ENCODE data around the gene PCNX4. TPM values are rescaled to one million over a fixed set of nuclear protein-coding genes. Genes with fewer than 3 reads are reported as not detected.

The PCNX4 gene
- total RNA-seq, 1 donor from 2014 or later: 80.6 TPM

DNA sequence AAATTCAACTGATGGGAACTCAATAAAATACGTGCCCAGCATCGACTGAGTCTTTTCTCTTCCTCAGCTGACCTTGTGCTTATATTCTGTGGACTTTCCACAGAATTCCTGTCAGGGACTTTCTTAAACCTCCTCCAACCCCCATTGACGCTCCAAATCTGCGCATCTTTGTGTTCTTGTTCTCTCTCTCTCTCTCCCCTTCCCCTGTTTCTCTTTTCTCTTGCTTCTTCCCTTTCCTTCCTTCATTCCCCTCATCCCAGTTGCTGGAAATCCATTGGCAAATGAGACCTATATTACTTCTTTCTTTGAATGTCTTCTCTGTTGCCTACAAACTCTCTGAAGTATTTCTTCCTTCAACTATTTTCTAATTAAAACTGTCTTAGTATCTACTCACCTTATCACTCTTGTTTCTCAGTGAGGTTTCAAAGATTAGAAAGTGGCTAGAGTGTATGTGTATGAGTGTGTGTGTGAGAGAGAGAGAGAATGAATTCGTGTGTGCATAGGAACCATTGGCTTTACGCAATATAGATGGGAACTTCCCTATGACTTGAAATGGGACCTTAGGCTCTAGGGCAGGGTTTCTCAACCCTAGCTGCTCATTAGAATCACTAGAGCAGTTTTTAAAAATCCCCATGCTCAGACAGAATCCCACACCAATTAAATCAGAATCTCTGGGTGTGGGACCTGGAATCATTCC, 115.3 kb downstream of the PCNX4 start:
- Mint-ChIP-seq H3K27me3 (ENCODE audit: unreplicated experiment) (no peaks in the 10 kb centered on the region), H3K36me3 (ENCODE audit: unreplicated experiment) (no peaks in the 10 kb centered on the region), H3K9me3 (ENCODE audit: unreplicated experiment) (peaks cover 2% of the 10 kb centered on the region), H3K27ac (ENCODE audit: unreplicated experiment) (no peak overlapping the region), H3K4me3 (ENCODE audit: unreplicated experiment) (no peak overlapping the region), H3K4me1 (ENCODE audit: low read depth, unreplicated experiment) (peaks cover 1% of the 10 kb centered on the region)
- TF ChIP-seq CTCF (IDR thresholded peaks at IDR 0.05; ENCODE audit: partially characterized antibody, unreplicated experiment): no peak
- no peak for DNase-seq

- DNase-seq: no peak
- H3K27ac Mint-ChIP-seq (ENCODE audit: unreplicated experiment): no peak overlapping the region
- no peaks in the 10 kb centered on the region for H3K9me3 Mint-ChIP-seq (ENCODE audit: unreplicated experiment)
These were observed 119.0 kb downstream of the PCNX4 start for GRCh38 chr14:60210703-60211102.

DNA sequence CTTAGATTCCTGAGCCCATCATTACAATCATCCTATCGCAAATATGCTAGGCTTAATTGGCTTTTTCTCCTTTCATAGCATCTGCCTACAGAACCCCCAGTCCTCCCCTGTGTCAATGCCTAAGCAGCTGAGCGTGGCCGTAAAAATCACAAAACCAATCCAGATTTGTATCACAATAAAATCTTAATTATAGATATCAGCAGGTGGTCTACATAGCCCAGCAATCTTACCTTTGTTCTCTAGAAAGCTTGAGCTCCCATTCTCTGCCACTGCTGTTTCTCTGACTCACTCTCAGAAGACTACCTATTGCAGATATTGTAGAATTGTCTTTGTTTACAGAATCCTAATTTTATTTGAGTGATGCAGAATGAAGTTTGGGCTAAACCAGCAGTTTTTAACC, 119.4 kb downstream of the PCNX4 start:
- no peaks in the 10 kb centered on the region for H3K27me3 Mint-ChIP-seq (ENCODE audit: unreplicated experiment)

More at GRCh38 chr14:60210703-60211102, 119.0 kb downstream of the PCNX4 start:
- Mint-ChIP-seq H3K27me3 (ENCODE audit: unreplicated experiment) (no peaks in the 10 kb centered on the region), H3K4me1 (ENCODE audit: low read depth, unreplicated experiment) (no peaks in the 10 kb centered on the region), H3K36me3 (ENCODE audit: unreplicated experiment) (no peaks in the 10 kb centered on the region), H3K4me3 (ENCODE audit: unreplicated experiment) (no peak overlapping the region)
- no peak for TF ChIP-seq CTCF (IDR thresholded peaks at IDR 0.05; ENCODE audit: partially characterized antibody, unreplicated experiment)

GRCh38 chr14:60212503-60213371, 121.0 kb downstream of the PCNX4 start:
- Mint-ChIP-seq H3K4me3 (ENCODE audit: unreplicated experiment) (no peak overlapping the region), H3K4me1 (ENCODE audit: low read depth, unreplicated experiment) (no peaks in the 10 kb centered on the region), H3K27ac (ENCODE audit: unreplicated experiment) (no peak overlapping the region), H3K9me3 (ENCODE audit: unreplicated experiment) (peaks cover 2% of the 10 kb centered on the region), H3K36me3 (ENCODE audit: unreplicated experiment) (no peaks in the 10 kb centered on the region), H3K27me3 (ENCODE audit: unreplicated experiment) (no peaks in the 10 kb centered on the region)
- TF ChIP-seq CTCF (IDR thresholded peaks at IDR 0.05; ENCODE audit: partially characterized antibody, unreplicated experiment): no peak
- DNase-seq: no peak

More for the DNA sequence above, 119.4 kb downstream of the PCNX4 start:
- DNase-seq: no peak
- H3K36me3 Mint-ChIP-seq (ENCODE audit: unreplicated experiment): no peaks in the 10 kb centered on the region
- no peak overlapping the region for H3K27ac Mint-ChIP-seq (ENCODE audit: unreplicated experiment)
- H3K4me1 Mint-ChIP-seq (ENCODE audit: low read depth, unreplicated experiment): no peaks in the 10 kb centered on the region
- no peak for TF ChIP-seq CTCF (IDR thresholded peaks at IDR 0.05; ENCODE audit: partially characterized antibody, unreplicated experiment)
- no peak overlapping the region for H3K4me3 Mint-ChIP-seq (ENCODE audit: unreplicated experiment)
- H3K9me3 Mint-ChIP-seq (ENCODE audit: unreplicated experiment): no peaks in the 10 kb centered on the region

DNA sequence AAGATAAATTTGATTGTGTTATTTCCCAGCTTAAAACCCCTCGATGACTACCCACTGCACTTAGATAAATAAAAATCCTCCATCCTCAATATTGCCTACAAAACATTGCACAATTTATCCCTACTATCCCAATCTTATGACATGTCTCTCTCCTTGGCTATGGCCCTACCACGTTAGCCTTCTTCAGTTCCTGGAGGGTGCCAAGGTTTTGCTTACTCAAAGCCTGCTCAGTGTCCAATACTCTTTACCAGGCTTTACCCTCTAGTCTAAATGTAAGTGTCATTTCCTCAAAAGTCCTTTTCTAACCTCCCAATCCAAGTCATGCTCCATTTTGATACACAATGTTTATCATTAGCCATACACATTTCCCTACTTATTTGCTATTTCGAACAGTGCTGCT, 122.3 kb downstream of the PCNX4 start:
- Mint-ChIP-seq H3K4me3 (ENCODE audit: unreplicated experiment) (no peak overlapping the region), H3K9me3 (ENCODE audit: unreplicated experiment) (peaks cover 2% of the 10 kb centered on the region), H3K27me3 (ENCODE audit: unreplicated experiment) (no peaks in the 10 kb centered on the region), H3K27ac (ENCODE audit: unreplicated experiment) (no peak overlapping the region), H3K4me1 (ENCODE audit: low read depth, unreplicated experiment) (no peaks in the 10 kb centered on the region), H3K36me3 (ENCODE audit: unreplicated experiment) (no peaks in the 10 kb centered on the region)
- DNase-seq: no peak
- no peak for TF ChIP-seq CTCF (IDR thresholded peaks at IDR 0.05; ENCODE audit: partially characterized antibody, unreplicated experiment)

Data from glutamatergic neuron (in vitro differentiated cells).